ENCODE data around the gene ABCA2.

- TF ChIP-seq, protein P1, sequence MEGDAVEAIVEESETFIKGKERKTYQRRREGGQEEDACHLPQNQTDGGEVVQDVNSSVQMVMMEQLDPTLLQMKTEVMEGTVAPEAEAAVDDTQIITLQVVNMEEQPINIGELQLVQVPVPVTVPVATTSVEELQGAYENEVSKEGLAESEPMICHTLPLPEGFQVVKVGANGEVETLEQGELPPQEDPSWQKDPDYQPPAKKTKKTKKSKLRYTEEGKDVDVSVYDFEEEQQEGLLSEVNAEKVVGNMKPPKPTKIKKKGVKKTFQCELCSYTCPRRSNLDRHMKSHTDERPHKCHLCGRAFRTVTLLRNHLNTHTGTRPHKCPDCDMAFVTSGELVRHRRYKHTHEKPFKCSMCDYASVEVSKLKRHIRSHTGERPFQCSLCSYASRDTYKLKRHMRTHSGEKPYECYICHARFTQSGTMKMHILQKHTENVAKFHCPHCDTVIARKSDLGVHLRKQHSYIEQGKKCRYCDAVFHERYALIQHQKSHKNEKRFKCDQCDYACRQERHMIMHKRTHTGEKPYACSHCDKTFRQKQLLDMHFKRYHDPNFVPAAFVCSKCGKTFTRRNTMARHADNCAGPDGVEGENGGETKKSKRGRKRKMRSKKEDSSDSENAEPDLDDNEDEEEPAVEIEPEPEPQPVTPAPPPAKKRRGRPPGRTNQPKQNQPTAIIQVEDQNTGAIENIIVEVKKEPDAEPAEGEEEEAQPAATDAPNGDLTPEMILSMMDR (IDR thresholded peaks at IDR 0.05; ENCODE audit: low read length), result no peak
- no peak for TF ChIP-seq EZH2 (IDR thresholded peaks at IDR 0.05; ENCODE audit: borderline replicate concordance, low read length)
These were observed 34.3 kb upstream of the ABCA2 start for GRCh38 chr9:137062384-137062783.
